NCI-H748 (cell line): ENCODE measurements around the gene KRT16.
"Not testable (repeated sequence)": the region's sequence is repeated elsewhere in the genome, so short reads cannot be mapped to it uniquely, and the experiment has no call there.

Source experiments
- DNase-seq: peaks from one replicate; lab custom pipeline; 2025; ENCODE audit not compliant: unreplicated experiment; lab: John Stamatoyannopoulos, UW

KRT16 gene

GRCh38 chr17:41585301-41586056 is 27.1 kb downstream of the KRT16 start:
- no peak for DNase-seq

DNA sequence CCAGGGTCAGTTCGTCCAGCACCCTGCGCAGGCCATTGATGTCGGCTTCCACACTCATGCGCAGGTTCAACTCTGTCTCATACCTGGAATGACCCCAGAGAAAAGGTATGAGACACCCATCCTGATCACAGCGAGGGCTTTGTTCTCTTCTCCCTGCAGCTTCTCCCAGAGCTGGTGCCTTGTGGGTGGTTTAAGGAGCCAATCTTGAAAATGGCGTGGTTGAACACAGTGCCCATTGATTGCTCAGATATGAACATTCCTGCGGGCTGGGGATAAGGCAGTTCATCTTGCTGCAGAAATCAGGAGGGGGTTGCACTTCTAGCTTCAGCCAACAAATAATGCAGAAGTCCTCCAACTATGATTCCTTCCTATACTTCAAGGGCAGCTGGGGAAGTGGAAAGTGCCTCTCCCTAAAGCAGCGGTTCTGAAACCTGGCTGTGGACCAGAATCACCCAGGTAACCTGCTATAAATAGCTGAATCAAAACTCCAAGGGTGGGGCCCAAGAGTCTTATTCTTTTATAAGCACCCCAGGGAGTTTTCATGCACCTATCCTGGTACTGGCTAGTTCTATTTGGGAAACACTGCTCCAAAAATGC is 28.1 kb downstream of the KRT16 start:
- DNase-seq = not testable (repeated sequence)

- no peak for DNase-seq
These were observed 29.1 kb downstream of the KRT16 start for GRCh38 chr17:41583137-41584127.

DNA sequence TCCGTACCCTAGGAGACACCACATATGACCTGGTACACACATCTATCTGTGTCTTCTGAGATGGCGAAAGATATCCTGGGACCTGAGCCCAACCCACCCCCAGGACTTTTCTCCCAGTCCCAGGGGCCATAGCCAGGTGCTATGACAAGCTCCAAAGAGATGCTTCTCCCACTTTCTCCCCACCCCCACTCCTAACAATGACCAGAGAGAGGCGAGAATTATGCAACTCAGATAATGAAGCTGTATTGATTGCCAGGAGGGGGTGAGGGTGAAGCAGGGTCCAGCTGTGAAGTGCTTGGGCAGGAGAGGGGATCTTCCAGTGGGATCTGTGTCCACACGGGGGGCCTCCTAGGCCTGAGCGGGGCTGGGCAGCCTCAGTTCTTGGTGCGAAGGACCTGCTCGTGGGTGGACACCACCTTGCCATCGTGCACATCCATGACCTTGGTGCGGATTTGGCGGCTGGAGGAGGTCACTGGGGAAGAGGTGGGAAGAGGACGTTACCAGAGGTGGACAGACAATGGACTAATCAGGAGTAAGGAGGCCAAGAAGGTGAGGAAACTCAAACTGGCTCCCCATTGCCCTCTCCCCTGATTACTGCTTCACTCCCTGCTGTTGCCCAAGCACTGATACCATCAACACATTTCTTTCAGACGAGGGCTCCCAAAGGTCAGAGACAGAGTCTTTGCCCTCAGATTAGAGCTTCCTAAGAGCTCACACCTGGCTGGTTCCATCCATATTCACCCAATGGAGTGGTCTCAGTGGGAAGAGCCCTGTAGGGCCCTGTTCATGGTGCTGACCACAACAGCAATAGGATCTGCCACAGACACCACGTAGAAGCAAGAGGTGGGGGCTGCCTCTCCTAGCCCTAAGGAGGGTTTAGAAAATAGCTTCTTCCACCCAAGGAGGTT is 30.3 kb downstream of the KRT16 start:
- not testable (repeated sequence) for DNase-seq

GRCh38 chr17:41581366-41582060 is 31.1 kb downstream of the KRT16 start:
- no peak for DNase-seq

- DNase-seq = no peak
These were observed 31.7 kb downstream of the KRT16 start for GRCh38 chr17:41580687-41581365.

- no peak for DNase-seq
These were observed 32.4 kb downstream of the KRT16 start for GRCh38 chr17:41580244-41580575.

DNA sequence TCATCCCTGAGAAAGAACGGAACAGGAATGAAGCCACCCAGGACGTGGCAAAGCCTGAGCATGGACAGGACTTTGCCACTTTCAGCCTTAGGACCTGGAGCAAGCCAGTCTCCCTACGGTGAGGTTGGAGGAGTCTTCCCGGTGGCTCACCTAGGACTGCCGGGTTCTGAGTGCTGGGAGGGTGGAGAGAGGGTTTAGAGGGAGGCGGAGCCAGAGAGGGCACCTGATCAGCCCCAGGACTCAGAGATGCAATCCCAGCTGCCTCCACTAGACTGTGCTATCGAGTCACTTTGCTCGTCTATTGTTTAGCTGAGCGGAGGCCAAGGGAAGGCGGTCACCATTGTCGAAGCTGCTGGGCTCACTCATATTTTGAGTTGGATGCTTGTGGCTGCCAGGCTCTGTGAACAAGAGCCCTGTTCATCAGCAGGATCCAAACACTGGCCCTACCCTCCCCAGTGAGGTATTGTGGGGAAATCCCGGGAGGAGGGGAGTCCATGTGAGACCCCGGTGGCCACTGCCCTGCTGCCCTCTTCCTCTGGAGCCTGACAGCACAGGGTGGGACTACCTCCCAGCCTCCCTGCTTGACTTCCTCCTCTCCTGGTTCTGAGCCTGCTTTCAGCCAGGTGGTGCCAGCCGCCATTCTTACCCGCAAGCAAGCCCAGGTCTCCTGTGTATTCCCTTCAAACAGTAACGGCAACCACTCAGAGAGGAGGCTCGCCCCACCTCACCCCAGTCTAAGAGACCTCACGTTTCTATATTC is 32.9 kb downstream of the KRT16 start:
- peak; percentile 86 for DNase-seq

- DNase-seq = no peak
These were observed 33.6 kb downstream of the KRT16 start for GRCh38 chr17:41578971-41579370.

- no peak for DNase-seq
These were observed 34.0 kb downstream of the KRT16 start for GRCh38 chr17:41578538-41578937.

DNA sequence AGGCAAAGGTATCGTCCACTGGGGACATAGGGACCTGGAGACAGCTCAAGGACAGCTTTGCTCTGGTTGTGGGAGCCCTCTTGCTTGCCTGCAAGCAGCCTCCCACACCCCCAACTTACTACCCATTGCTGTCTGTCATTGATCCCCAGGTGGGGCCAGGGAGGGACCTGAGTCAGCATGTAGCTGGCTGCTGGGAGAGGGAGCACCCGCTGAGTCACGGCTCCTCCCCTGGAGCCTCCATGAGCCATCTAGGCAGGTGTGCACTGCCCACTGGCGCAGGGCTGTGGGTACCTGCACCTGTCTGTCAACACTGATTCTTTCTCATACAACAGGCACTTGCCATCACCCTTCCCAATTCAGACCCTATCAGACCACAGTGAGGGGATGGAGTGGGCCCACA is 35.8 kb downstream of the KRT16 start:
- not testable (repeated sequence) for DNase-seq

- no peak for DNase-seq
These were observed 37.2 kb downstream of the KRT16 start for GRCh38 chr17:41575336-41575735.

GRCh38 chr17:41571561-41572434 is 40.8 kb downstream of the KRT16 start, which contains the start of gene KRT9:
KRT9 (minus strand) TSS chr17:41572059; CDS start chr17:41571992, 67 bp downstream.
- DNase-seq = no peak

GRCh38 chr17:41567317-41567716 is 45.2 kb downstream of the KRT16 start:
- DNase-seq = no peak

GRCh38 chr17:41565338-41565737 is 47.2 kb downstream of the KRT16 start:
- DNase-seq = no peak

DNA sequence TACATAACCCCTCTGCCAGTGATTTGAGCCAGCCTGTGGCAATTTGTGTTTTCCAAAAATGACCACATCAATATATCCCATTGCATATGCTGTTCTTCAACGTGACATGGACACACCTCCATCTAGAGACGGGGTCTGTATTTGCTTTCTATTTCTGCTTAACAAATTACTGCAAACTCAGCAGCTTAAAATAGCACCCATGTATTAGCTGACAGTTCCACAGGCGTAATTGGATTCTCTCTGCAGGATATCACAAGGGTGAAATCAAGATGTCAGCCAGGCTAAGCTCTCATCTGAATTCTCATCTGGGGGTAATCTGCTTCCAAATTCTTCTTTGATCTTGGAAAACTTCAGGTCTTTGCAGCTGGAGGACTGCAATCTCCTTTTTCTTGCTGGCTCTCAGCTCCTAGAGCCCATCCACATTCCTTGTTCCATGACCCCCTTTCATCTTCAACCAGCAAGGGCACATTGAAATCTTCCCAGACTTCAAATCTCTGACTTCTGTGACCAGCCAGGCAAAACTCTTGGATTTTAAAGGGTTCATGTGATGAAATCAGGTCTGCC is 48.9 kb downstream of the KRT16 start:
- DNase-seq = no peak

GRCh38 chr17:41561554-41561953 is 51.0 kb downstream of the KRT16 start:
- no peak for DNase-seq
